Measurements from ENCODE around the gene ADPRS.
A peak's percentile ranks its signal among the peaks of the same experiment; 100 is the strongest.

Gene ADPRS

DNA sequence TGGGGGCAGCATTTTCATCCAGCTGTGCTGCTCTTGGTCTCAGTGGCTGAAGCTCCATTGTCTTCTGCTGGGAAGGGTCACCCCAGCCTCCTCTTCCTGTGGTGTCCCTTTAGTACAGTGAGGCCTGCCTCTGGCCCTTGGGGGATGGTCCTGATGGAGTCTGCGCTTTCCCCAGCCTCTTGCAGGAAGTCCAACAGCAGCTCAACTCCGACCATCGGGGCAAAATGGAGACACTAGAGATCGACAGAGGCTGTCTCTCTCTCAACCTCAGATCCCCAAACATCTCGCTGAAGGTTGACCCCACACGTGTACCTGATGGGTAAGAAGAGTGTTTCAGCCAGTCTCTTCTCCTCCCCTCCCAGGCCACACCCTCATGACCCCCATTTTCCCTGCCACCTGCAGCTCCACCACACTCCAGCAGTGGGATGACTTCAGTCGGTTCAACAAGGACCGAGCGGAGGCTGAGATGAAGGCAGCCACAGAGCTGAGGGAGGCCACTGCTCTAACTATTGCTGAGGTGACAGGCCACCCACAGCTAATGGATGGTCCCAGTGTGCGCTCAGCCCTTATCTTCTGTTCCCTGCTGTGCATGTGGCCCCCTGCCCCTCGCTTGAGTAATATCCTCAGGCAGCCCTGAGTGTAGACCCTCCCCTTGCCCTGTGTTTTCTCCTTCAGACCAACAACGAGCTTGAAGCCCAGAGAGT, 2.0 kb upstream of the ADPRS start:
- TF ChIP-seq, protein P1, sequence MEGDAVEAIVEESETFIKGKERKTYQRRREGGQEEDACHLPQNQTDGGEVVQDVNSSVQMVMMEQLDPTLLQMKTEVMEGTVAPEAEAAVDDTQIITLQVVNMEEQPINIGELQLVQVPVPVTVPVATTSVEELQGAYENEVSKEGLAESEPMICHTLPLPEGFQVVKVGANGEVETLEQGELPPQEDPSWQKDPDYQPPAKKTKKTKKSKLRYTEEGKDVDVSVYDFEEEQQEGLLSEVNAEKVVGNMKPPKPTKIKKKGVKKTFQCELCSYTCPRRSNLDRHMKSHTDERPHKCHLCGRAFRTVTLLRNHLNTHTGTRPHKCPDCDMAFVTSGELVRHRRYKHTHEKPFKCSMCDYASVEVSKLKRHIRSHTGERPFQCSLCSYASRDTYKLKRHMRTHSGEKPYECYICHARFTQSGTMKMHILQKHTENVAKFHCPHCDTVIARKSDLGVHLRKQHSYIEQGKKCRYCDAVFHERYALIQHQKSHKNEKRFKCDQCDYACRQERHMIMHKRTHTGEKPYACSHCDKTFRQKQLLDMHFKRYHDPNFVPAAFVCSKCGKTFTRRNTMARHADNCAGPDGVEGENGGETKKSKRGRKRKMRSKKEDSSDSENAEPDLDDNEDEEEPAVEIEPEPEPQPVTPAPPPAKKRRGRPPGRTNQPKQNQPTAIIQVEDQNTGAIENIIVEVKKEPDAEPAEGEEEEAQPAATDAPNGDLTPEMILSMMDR (conservative IDR thresholded peaks at IDR 0.05; ENCODE audit: low read depth) = no peak
- DNase-seq (ENCODE audit: low spot score) = no peak
- no peak overlapping the region for H3K27ac ChIP-seq
- POLR2A ChIA-PET (ENCODE audit: low non-redundant PET) = no interaction called here
- CTCF ChIA-PET = no interaction called here

DNA sequence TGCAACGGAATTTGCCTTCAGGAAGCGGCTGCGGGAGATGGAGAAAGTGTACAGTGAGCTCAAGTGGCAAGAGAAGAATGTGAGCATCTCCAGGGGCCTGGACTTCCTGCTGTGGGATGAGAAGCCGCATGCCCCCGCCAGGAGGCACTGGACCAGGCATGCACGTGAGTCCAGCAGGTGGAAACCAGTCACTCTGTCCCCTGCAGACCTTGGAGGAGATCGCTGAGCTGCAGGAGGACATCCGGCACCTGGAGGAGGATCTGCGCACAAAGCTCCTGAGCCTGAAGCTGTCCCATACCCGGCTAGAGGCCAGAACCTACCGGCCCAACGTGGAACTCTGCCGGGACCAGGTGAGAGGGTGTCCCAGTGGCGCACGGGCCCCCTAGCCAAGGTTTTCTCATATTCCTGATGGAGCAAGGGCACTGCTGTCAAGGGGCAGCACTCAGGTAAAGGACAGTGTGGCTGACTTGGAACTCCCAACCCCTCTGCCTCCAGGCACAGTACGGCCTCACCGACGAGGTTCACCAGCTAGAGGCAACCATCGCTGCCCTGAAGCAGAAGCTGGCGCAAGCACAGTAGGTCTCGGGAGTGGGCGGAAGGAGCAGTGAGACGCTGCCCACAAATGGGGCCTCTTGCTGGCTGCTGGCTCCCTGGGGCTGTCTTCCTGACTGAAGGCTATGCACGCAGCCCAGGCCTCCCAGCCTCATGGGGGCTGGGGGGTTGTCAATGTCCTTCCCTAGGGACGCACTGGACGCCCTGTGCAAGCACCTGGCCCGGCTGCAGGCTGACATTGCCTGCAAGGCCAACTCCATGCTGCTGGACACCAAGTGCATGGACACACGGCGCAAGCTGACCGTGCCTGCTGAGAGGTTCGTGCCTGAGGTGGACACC, 1.2 kb upstream of the ADPRS start:
- POLR2A ChIA-PET (ENCODE audit: low non-redundant PET) = no interaction called here

DNA sequence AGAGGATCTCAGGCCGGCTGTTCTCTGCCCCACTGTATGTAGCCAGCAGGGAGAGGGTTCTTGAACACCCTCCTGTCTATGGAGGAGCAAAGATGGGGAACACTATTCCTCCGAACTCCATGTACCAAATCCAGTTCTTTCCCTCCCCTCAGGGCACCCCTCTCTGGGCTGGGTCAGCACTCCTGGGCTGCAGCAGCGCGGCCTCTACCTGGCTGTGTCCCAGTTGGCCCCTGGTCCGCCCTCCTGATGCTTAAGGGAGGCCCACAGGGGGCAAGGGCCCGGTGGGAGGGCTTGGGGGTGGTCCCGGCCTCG, 471 bp upstream of the ADPRS start:
- DNase-seq (ENCODE audit: low spot score) = no peak
- ChIA-PET POLR2A (ENCODE audit: low non-redundant PET) (no interaction called here), CTCF (interaction anchor here (0.6 kb wide), 1 partner anchor 62 kb away, joined by 3 read pairs; no protein-coding TSS in a partner anchor)
- TF ChIP-seq, protein P1 (conservative IDR thresholded peaks at IDR 0.05; ENCODE audit: low read depth) = no peak
- H3K27ac ChIP-seq = peak overlapping the region; percentile 75

More for the DNA sequence above, 1.2 kb upstream of the ADPRS start:
- peak overlapping the region; percentile 75 for H3K27ac ChIP-seq
- CTCF ChIA-PET = interaction anchor here (0.6 kb wide), 1 partner anchor 62 kb away, joined by 3 read pairs; no protein-coding TSS in a partner anchor
- TF ChIP-seq, protein P1 (conservative IDR thresholded peaks at IDR 0.05; ENCODE audit: low read depth) = no peak
- DNase-seq (ENCODE audit: low spot score) = no peak

DNA sequence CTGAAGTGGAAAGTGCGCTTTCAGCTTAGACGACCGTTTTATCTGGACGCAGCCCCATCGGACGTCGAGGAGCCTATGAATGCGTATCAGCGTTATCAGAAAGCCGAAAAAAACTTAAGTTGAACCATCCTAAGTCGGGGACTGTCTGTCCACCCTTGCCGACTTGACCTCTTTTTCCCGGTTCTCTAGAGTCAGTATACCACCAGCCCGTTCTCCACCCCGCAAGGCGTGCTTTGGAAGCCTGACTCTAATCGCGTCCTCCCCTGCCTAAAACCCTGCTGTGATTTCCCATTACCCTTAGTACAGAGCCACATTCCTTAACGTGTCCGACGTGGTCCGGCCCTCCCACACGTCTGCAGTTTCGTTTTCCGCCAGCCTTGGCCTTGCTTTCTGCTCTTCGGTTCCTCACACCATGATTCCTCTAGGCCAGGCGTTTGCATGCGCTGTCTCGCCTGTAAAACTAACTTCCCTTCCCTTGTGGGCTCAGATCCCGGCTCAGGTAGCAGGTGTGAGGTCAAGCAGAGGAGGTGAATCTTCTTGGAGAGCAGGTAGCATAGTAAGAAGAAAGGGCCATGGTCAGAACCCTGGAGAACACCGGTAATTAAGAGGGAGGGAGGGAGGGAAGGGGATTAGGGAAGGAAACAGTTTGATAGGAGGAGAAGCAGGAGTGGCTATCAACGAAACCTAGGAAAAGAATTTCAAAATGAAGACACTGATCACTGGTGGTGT, 865 bp downstream of the ADPRS start:
- peak overlapping the region; percentile 75 for H3K27ac ChIP-seq
- ChIA-PET POLR2A (ENCODE audit: low non-redundant PET) (interaction anchor here (0.5 kb wide), 1 partner anchor 186 kb away, joined by 3 read pairs; no protein-coding TSS in a partner anchor), CTCF (interaction anchor here (0.5 kb wide), 1 partner anchor 56 kb away, joined by 5 read pairs; no protein-coding TSS in a partner anchor)
- peak; percentile 36 for DNase-seq (ENCODE audit: low spot score)
- TF ChIP-seq, protein P1 (conservative IDR thresholded peaks at IDR 0.05; ENCODE audit: low read depth) = no peak

DNA sequence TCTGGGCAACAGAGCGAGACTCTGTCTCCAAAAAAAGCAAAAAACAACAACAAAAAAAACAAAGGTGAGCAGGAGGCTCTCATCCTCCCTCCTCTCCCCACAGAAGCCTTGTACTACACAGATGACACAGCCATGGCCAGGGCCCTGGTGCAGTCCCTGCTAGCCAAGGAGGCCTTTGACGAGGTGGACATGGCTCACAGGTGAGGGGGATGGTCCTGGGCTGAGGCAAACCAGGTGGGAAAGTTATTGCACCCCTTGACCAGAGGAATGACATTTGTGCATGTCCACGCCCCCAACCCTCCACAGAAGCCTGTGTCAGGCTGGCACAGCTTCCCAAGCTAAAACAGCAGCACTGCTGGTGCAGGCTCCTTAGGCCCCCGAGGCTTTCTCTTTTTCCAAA, 2.4 kb downstream of the ADPRS start:
- ChIA-PET POLR2A (ENCODE audit: low non-redundant PET) (no interaction called here), CTCF (no interaction called here)
- no peak for DNase-seq (ENCODE audit: low spot score)
- H3K27ac ChIP-seq = no peak overlapping the region
- TF ChIP-seq, protein P1 (conservative IDR thresholded peaks at IDR 0.05; ENCODE audit: low read depth) = no peak

DNA sequence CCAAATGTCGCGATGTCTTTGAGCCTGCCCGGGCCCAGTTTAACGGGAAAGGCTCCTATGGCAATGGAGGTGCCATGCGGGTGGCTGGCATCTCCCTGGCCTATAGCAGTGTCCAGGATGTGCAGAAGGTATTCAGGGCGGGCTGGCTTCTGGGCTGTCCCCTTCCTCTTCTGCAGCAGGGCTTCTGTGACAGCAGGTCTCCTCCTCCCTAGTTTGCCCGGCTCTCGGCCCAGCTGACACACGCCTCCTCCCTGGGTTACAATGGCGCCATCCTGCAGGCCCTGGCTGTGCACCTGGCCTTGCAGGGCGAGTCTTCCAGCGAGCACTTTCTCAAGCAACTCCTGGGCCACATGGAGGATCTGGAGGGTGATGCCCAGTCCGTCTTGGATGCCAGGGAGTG, 3.0 kb downstream of the ADPRS start:
- POLR2A ChIA-PET (ENCODE audit: low non-redundant PET) = no interaction called here
- no peak overlapping the region for H3K27ac ChIP-seq
- DNase-seq (ENCODE audit: low spot score) = no peak
- CTCF ChIA-PET = no interaction called here
- TF ChIP-seq, protein P1 (conservative IDR thresholded peaks at IDR 0.05; ENCODE audit: low read depth) = no peak
